Measurements from ENCODE around the gene AP1S2.

The AP1S2 gene

GRCh38 chrX:15808254-15808653 is 46.4 kb downstream of the AP1S2 start:
- Histone ChIP-seq H3K36me3 (ENCODE audit: low read depth) (no peaks in the 10 kb centered on the region; the same call in 1 of the 2 replicates), H3K4me1 (ENCODE audit: insufficient read depth, poor library complexity, severe bottlenecking) (no peaks in the 10 kb centered on the region), H3K9me3 (ENCODE audit: severe bottlenecking) (no peaks in the 10 kb centered on the region), H3K4me3 (ENCODE audit: severe bottlenecking) (no peak overlapping the region), H3K27ac (ENCODE audit: poor library complexity, severe bottlenecking) (no peak overlapping the region), H3K27me3 (ENCODE audit: insufficient read depth, poor library complexity, severe bottlenecking) (no peaks in the 10 kb centered on the region)
- DNase-seq (ENCODE audit: low spot score) (no peak), ATAC-seq (ENCODE audit: low read depth) (no peak)
- no peak for TF ChIP-seq CTCF (IDR thresholded peaks at IDR 0.05; ENCODE audit: poor library complexity, severe bottlenecking)

GRCh38 chrX:15804563-15804962 is 50.0 kb downstream of the AP1S2 start:
- no peaks in the 10 kb centered on the region for H3K9me3 ChIP-seq (ENCODE audit: severe bottlenecking)
- no peak overlapping the region for H3K27ac ChIP-seq (ENCODE audit: poor library complexity, severe bottlenecking)
- no peaks in the 10 kb centered on the region for H3K27me3 ChIP-seq (ENCODE audit: insufficient read depth, poor library complexity, severe bottlenecking)
- H3K4me1 ChIP-seq (ENCODE audit: insufficient read depth, poor library complexity, severe bottlenecking): no peaks in the 10 kb centered on the region
- ATAC-seq (ENCODE audit: low read depth) (no peak), DNase-seq (ENCODE audit: low spot score) (no peak)
- no peaks in the 10 kb centered on the region for H3K36me3 ChIP-seq (ENCODE audit: low read depth)
- TF ChIP-seq CTCF (IDR thresholded peaks at IDR 0.05; ENCODE audit: poor library complexity, severe bottlenecking): no peak
- no peak overlapping the region for H3K4me3 ChIP-seq (ENCODE audit: severe bottlenecking)

GRCh38 chrX:15797707-15798106 is 56.9 kb downstream of the AP1S2 start:
- no peaks in the 10 kb centered on the region for H3K36me3 ChIP-seq (ENCODE audit: low read depth)
- H3K9me3 ChIP-seq (ENCODE audit: severe bottlenecking): no peaks in the 10 kb centered on the region
- H3K4me1 ChIP-seq (ENCODE audit: insufficient read depth, poor library complexity, severe bottlenecking): no peaks in the 10 kb centered on the region
- no peak for DNase-seq (ENCODE audit: low spot score)
- no peaks in the 10 kb centered on the region for H3K27me3 ChIP-seq (ENCODE audit: insufficient read depth, poor library complexity, severe bottlenecking)
- no peak for TF ChIP-seq CTCF (IDR thresholded peaks at IDR 0.05; ENCODE audit: poor library complexity, severe bottlenecking)
- H3K27ac ChIP-seq (ENCODE audit: poor library complexity, severe bottlenecking): no peak overlapping the region
- peak; percentile 72; the same call in 2 of the 3 replicates for ATAC-seq (ENCODE audit: low read depth)
- H3K4me3 ChIP-seq (ENCODE audit: severe bottlenecking): no peak overlapping the region

- Histone ChIP-seq H3K36me3 (ENCODE audit: low read depth) (no peaks in the 10 kb centered on the region), H3K27me3 (ENCODE audit: insufficient read depth, poor library complexity, severe bottlenecking) (no peaks in the 10 kb centered on the region), H3K27ac (ENCODE audit: poor library complexity, severe bottlenecking) (peak overlapping the region; percentile 54), H3K4me1 (ENCODE audit: insufficient read depth, poor library complexity, severe bottlenecking) (no peaks in the 10 kb centered on the region), H3K4me3 (ENCODE audit: severe bottlenecking) (peak overlapping the region; percentile 70), H3K9me3 (ENCODE audit: severe bottlenecking) (no peaks in the 10 kb centered on the region)
- ATAC-seq (ENCODE audit: low read depth): no peak; the same call in 2 of the 3 replicates
- DNase-seq (ENCODE audit: low spot score): no peak
- TF ChIP-seq CTCF (IDR thresholded peaks at IDR 0.05; ENCODE audit: poor library complexity, severe bottlenecking): no peak
Measured at GRCh38 chrX:15790769-15791290, 63.8 kb downstream of the AP1S2 start.

GRCh38 chrX:15789979-15790768 is 64.4 kb downstream of the AP1S2 start, which contains the start of gene ZRSR2:
Gene ZRSR2, plus strand, starts transcription at chrX:15790484. Its CDS starts 12 bp downstream, at chrX:15790496.
- Histone ChIP-seq H3K36me3 (ENCODE audit: low read depth) (no peaks in the 10 kb centered on the region), H3K9me3 (ENCODE audit: severe bottlenecking) (no peaks in the 10 kb centered on the region), H3K27me3 (ENCODE audit: insufficient read depth, poor library complexity, severe bottlenecking) (no peaks in the 10 kb centered on the region), H3K4me1 (ENCODE audit: insufficient read depth, poor library complexity, severe bottlenecking) (no peaks in the 10 kb centered on the region), H3K4me3 (ENCODE audit: severe bottlenecking) (peak within 1 kb of the TSS; percentile 70), H3K27ac (ENCODE audit: poor library complexity, severe bottlenecking) (peak within 1 kb of the TSS; percentile 54)
- DNase-seq (ENCODE audit: low spot score) (peak; percentile 73), ATAC-seq (ENCODE audit: low read depth) (peak; percentile 93)
- no peak for TF ChIP-seq CTCF (IDR thresholded peaks at IDR 0.05; ENCODE audit: poor library complexity, severe bottlenecking)
